ENCODE measurements around the gene LIMS2. TPM values are rescaled to one million over a fixed set of nuclear protein-coding genes. Genes with fewer than 3 reads are reported as not detected.
A peak's percentile ranks its signal among the peaks of the same experiment; 100 is the strongest.

The LIMS2 gene
- total RNA-seq, 1 donor from 2014 or later: 171 TPM

GRCh38 chr2:127683757-127684156 is 8.4 kb upstream of the LIMS2 start:
- peak overlapping the region; percentile 17 for H3K4me3 Mint-ChIP-seq (ENCODE audit: unreplicated experiment)
- H3K27me3 Mint-ChIP-seq (ENCODE audit: low read depth): no peaks in the 10 kb centered on the region
- DNase-seq (ENCODE audit: low spot score): no peak
- peak overlapping the region; percentile 88 for H3K27ac Mint-ChIP-seq (ENCODE audit: unreplicated experiment)
- TF ChIP-seq CTCF (IDR thresholded peaks at IDR 0.05): no peak
- H3K4me1 Mint-ChIP-seq (ENCODE audit: low read depth): peaks cover 30% of the 10 kb centered on the region
- H3K9me3 Mint-ChIP-seq (ENCODE audit: low read depth): peaks cover 4% of the 10 kb centered on the region
- H3K36me3 Mint-ChIP-seq (ENCODE audit: low read depth): no peaks in the 10 kb centered on the region

GRCh38 chr2:127683056-127683455 is 7.7 kb upstream of the LIMS2 start:
- TF ChIP-seq CTCF (IDR thresholded peaks at IDR 0.05): no peak
- Mint-ChIP-seq H3K4me1 (ENCODE audit: low read depth) (peaks cover 30% of the 10 kb centered on the region), H3K9me3 (ENCODE audit: low read depth) (peaks cover 2% of the 10 kb centered on the region), H3K27ac (ENCODE audit: unreplicated experiment) (peak overlapping the region; percentile 88), H3K36me3 (ENCODE audit: low read depth) (no peaks in the 10 kb centered on the region), H3K4me3 (ENCODE audit: unreplicated experiment) (no peak overlapping the region), H3K27me3 (ENCODE audit: low read depth) (no peaks in the 10 kb centered on the region)
- DNase-seq (ENCODE audit: low spot score): no peak

- H3K27ac Mint-ChIP-seq (ENCODE audit: unreplicated experiment): peak overlapping the region; percentile 59
- H3K27me3 Mint-ChIP-seq (ENCODE audit: low read depth): no peaks in the 10 kb centered on the region
- no peaks in the 10 kb centered on the region for H3K36me3 Mint-ChIP-seq (ENCODE audit: low read depth)
- no peak for TF ChIP-seq CTCF (IDR thresholded peaks at IDR 0.05)
- no peaks in the 10 kb centered on the region for H3K9me3 Mint-ChIP-seq (ENCODE audit: low read depth)
- DNase-seq (ENCODE audit: low spot score): no peak
- peaks cover 30% of the 10 kb centered on the region for H3K4me1 Mint-ChIP-seq (ENCODE audit: low read depth)
- H3K4me3 Mint-ChIP-seq (ENCODE audit: unreplicated experiment): no peak overlapping the region
These were observed 6.9 kb upstream of the LIMS2 start for GRCh38 chr2:127681976-127682857.

GRCh38 chr2:127681288-127681804 is 6.0 kb upstream of the LIMS2 start:
- no peaks in the 10 kb centered on the region for H3K27me3 Mint-ChIP-seq (ENCODE audit: low read depth)
- peak overlapping the region; percentile 17 for H3K27ac Mint-ChIP-seq (ENCODE audit: unreplicated experiment)
- H3K4me3 Mint-ChIP-seq (ENCODE audit: unreplicated experiment): no peak overlapping the region
- no peak for TF ChIP-seq CTCF (IDR thresholded peaks at IDR 0.05)
- H3K36me3 Mint-ChIP-seq (ENCODE audit: low read depth): no peaks in the 10 kb centered on the region
- H3K4me1 Mint-ChIP-seq (ENCODE audit: low read depth): peaks cover 33% of the 10 kb centered on the region
- H3K9me3 Mint-ChIP-seq (ENCODE audit: low read depth): no peaks in the 10 kb centered on the region
- no peak for DNase-seq (ENCODE audit: low spot score)

- DNase-seq (ENCODE audit: low spot score): no peak
- H3K27me3 Mint-ChIP-seq (ENCODE audit: low read depth): no peaks in the 10 kb centered on the region
These were observed 5.5 kb upstream of the LIMS2 start for GRCh38 chr2:127680706-127681287.

More at GRCh38 chr2:127680706-127681287, 5.5 kb upstream of the LIMS2 start:
- Mint-ChIP-seq H3K27ac (ENCODE audit: unreplicated experiment) (no peak overlapping the region), H3K36me3 (ENCODE audit: low read depth) (no peaks in the 10 kb centered on the region), H3K4me3 (ENCODE audit: unreplicated experiment) (no peak overlapping the region), H3K9me3 (ENCODE audit: low read depth) (no peaks in the 10 kb centered on the region), H3K4me1 (ENCODE audit: low read depth) (peaks cover 37% of the 10 kb centered on the region)
- TF ChIP-seq CTCF (IDR thresholded peaks at IDR 0.05): no peak
